Measurements from ENCODE around the gene ITPKB.
"Not testable (repeated sequence)": the region's sequence is repeated elsewhere in the genome, so short reads cannot be mapped to it uniquely, and the experiment has no call there.

ITPKB gene

DNA sequence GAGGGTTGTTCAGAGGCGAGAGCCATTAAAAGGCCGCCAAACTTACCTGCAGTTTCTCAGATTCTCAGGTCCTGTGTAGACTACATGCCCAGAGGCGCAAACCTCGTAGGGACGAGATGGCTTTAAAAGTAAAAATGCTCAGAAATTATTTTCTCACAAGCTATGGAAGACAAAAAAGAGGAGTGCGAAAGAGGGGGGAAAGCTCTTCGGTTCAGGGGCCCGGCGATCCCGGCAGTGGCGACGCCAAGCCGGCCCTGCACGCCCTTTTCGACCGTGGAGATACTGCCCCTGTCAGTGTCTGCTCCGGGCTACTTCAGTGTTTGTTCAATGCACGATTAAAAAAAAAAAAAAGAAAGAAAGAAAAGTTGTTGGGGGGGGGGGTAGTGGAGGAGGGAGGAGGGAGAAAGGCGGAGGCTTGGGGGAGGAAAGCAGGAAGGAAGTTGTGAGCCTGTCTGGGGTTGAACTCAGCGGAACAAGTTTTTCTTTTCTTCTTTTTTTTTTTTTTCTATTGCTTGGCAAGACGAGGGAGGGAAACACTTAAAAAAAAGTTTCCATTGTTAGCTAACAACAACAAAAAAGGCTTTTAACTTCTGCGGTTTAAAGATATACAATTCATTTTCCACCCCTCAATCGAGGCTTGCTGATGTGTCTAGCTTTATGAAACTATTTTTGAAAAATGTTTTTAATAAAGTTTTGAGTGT is at the start of gene ITPKB:
Gene ITPKB, minus strand, starts transcription at position 288 of the 701 bp plus-strand sequence. CDS start 1,824 bp downstream, outside the sequence.
- no peak for DNase-seq (ENCODE audit: low read depth in 2 of 2)

DNA sequence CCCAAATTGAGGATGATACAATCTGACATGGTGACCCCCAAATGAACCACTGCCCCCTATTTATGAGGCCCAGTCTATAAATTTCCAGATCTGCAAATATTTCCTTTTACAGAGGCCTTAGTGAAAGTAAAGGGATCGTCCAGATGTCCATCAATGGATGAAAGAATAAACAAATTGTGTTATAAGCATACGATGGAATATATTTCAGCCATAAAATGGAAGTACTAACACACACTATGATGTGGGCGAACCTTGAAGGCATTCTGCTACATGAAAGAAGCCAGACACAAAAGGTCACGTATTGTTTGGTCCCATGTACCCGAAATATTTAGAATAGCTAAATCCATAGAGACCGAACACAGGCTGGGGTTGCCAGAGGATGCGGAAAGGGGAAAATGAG is 48.6 kb upstream of the ITPKB start:
- no peak for DNase-seq (ENCODE audit: low read depth in 2 of 2)

DNA sequence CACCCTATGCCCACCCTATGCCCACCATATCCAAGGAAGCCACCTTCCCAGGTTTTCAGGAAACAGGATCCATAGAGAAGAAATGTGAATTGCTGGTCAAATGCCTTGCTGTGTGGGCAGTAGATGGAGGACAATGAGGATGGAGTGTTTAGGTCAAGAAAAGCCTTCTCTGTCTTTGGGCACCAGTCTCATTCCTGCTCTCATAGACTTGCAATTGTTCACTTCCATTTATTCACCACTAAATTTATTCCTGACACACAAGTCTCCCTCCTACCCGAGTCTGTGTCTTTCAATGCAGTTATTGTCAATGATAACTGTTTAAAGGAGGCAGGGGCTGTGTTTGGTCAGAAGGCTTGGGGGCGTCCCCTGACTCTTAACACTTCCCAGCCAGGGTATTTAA is 48.0 kb upstream of the ITPKB start:
- no peak for DNase-seq (ENCODE audit: low read depth in 2 of 2)

DNA sequence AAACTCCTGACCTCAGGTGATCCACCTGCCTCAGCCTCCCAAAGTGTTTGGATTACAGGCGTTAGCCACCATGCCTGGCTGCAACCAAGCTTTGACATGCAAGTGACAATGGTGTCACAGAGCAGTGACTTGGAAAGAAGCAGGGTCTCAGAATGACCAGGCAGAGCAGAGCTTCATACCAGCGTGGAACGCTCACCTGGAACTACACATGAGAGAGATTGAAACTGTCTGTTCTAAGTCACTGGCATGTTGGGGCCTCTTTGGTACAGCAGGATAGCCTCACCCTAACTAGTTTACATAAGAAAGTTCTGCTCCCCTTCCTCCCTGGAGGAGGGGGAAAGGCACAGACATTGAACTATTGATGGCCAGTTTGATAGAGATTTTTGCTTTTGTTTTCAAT is 47.5 kb upstream of the ITPKB start:
- DNase-seq (ENCODE audit: low read depth in 2 of 2), result no peak

DNA sequence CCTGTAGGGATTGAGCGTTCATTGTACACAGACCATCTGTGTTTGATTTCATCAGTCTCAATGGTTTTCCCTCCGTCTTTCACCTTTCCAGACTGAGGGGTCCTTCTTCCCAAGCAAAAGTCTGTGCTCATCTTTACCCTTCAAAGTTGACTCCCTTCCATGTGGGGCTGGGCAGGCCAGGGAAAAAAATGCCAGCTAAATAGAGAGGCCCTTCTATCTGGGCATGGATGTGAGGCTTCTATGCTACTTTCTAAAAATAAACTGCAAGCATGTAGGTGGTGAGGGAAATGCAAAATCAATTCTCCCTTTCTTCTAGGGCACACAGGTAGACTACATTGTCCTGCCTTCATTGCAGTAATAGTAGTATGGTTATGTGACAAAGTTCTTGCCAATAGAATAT is 46.7 kb upstream of the ITPKB start:
- no peak for DNase-seq (ENCODE audit: low read depth in 2 of 2)

DNA sequence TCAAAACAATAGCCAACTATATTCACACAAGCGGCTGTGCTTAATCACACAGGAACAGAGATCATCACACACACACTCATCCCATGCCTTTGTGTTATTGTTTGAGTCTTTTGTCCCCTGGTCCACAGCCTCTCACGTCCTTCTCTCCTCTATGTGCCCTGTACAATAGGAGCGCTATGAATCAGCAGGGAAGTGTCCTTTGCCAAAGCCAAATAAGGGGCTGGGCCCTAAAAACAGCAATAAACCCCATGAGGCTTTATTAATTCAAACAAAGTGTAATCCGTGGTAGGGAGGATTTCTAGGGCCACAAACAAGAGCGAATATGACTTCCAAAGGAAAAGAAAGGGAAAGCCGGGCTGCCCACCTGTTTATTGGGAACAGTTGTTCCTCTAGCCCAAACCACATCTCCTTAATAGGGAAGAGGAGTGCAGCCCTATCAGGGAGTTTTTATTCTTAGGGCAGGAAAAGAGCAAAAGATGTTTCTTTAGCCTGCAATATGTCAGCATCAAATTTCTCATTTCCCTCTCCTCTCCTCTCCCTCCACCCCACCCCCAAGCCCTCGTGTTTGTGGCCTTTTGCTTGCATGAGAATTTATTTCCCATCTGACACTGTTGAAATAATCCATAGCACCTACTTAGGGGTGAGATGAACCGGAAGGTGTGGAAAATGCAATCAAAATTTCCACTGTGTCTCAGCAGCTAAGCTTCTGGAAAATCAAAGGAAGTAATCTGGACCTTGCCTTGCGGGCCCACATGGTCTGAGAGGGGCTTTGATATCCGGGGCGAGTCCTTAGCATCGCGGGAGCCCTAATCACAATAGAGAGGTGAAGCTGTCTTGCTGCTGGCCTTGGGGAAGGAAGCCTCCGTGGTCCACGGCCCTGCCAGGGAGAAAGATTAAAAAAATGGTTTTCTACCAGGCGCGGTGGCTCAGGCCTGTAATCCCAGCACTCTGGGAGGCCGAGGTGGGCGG is 45.3 kb upstream of the ITPKB start:
- DNase-seq (ENCODE audit: low read depth in 2 of 2), result no peak

DNA sequence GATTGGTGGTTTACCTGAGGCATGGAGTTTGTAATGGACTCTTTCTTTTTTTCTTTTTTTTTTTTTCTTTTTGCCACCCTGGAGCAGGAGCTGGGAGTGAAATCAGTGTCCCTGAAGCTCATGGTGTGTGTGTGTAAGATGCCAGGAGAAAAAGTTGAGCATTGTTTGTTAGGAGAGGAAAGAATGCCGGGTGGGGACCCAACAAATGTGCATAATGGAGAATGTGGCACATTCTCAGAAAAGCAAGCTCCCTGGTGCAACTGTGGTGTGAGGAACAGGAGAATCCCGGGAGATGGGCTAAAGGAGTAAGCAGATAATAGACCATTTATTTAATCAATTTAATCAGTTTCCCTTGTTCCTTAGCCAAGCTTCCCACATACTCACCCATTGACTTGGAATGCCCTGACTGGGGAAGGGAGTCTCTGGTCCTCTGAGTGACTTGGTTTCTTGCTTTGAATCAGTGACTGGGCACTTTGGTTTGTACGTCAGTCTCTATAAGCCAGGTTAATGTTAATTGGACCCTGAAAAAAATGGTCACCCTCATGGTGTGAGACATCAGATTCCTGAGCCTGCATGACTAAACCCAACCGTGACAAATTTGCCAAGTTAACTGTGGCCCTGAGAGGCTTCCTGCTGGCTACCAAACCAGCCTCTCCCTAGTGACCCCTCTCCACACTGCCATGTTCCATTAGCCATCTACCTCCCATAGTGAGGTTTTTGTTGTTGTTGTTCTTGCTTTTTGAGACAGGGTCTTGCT is 43.9 kb upstream of the ITPKB start:
- no peak for DNase-seq (ENCODE audit: low read depth in 2 of 2)

DNA sequence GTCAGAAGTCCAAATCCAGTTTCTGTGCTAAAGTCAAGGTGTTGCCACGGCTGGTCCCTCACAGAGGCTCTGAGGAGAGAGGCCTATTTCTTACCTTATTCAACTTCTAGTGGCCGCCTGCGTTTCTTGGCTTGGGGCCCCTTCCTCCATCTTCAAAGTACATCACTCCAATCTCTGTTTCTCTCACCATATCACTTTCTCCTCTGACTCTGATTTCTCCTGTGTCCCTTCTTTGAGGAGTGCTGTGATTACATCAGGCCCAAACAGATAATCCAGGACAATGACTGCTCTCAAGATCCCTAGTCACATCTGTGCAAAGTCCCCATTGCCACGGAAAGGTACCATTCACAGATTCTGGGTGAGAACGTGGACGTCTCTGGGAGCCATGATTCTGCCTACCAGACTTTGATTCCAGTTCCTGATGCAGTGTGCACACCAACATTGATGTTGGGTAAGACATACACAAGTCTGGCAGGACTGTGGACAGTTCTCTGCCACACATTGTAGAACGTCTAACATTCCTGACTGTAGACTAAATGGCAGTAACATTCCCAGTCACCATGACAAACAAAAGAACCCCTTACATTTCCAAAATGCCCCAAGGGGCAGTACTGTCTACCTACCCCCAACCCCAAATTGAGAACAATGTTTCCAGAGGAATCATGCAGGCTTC is 43.0 kb upstream of the ITPKB start:
- DNase-seq (ENCODE audit: low read depth in 2 of 2), result no peak

DNA sequence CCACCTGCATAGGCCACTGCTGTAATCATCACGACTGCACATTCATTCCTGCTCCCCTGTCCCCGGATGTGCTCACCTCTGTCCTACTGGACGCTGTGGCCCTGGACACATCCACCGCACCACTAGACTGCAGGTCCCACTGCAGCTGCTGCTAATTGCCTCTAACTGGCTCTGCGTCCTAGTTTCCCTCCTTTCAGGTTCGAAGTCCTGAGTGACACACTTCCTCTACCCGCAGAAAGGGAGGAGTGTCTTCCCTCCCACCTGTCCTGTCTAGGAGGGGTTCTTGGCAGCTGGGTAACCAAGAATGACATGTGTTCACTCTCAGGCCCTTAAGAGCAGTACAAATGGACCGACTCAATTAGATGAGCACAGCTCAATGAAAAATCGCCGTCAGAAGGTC is 40.5 kb upstream of the ITPKB start:
- no peak for DNase-seq (ENCODE audit: low read depth in 2 of 2)

DNA sequence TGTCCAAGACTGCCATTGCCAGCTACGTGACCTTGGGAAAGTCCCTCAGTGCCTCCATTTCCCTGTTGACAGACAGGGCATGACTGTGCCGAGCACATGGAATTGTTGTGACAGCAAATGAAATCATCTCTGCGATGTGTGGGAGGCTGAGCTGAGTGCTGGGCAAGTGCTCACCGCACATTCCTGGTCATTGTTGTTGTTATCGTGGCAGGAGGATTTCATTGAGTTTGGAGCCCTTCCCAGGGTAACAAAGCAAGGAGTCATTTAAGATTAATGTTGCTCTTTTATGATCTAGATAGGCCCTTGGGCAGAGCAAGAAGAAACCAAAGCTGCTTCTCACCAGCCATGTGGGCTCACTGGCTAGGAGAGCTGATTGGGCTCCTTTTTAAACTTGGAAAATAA is 39.6 kb upstream of the ITPKB start:
- no peak for DNase-seq (ENCODE audit: low read depth in 2 of 2)

DNA sequence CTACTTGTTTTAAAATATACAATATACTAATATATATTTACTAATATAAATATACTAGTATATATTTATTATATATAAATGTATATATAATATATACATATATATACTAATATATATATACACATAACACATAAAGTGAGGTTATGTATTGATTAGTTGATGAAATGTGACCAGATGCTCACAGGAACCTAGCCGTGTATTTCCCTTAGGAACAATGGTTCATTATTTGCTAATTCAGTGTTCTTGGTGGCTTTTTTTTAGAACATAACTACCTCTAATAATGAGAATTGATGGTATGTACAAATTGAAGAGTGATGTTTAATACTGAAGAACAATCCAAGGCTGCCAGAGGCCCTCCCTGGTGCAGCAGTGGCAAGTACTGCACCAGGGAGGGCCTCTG is 37.9 kb upstream of the ITPKB start:
- no peak for DNase-seq (ENCODE audit: low read depth in 2 of 2)

DNA sequence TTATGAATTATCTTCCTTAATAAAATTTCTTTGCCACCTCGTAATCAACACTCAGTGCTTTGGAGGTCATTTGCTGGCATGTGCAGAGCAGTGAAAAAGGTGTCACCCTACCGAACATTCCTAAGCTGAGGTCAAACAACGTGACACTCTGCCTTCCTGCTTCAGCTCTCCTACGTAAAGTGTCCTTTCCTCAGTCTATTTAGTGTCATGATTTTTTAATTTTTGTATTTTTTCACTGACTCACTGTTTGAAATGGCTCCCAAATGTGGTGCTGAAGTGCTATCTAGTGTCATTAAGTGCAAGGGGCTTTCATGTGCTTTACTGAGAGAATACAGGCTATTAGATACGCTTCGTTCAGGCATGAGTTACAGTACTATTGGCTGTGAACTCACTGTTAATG is 37.0 kb upstream of the ITPKB start:
- no peak for DNase-seq (ENCODE audit: low read depth in 2 of 2)

DNA sequence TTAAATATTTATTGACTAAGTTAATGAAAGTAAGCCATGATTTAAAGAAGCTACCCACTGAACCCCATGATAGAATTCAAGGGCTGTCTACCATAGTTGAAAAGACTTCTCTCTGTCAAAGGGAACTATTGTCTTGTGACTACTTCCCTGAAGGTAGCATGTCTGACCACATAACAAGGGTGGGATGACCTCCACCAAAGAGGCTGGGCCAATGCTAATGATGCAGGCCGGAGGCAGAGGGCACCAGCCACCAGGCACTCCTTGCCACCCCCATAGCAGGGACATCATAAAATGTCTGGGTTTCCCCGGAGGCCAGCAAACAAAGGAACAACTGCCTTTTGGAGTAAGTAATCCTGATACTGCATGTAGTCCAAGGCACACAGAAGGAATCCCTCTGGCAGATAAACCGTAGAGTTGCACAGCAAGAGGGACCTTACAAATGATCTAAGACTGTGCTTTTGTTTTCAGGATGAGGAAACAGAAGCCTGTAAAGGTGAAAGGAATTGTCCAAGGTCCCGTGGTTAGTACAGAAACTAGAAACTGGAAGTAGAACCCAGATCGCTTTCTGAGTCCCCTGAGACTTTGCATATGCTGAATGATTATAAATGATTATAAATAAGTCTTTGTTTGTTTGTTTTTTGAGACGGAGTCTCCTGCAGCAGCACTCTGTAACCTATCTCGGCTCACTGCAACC is 33.5 kb upstream of the ITPKB start:
- no peak for DNase-seq (ENCODE audit: low read depth in 2 of 2)

DNA sequence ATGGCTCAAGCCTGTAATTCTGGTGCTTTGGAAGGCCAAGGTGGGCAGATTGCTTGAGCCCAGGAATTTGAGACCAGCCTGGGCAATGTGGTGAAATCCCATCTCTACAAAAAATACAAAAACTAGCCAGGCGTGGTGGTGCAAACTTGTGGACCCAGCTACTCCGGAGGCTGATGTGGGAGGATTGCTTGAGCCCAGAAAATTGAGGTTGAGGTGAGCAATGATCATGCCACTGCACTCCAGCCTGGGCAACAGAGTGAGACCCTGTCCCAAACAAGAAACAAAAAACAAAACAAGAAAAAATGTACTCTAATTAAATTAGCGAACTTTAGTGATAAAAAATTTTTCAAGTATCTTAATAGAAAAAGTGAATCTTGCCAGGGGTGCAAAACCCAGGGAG is 28.1 kb upstream of the ITPKB start:
- not testable (repeated sequence) for DNase-seq (ENCODE audit: low read depth in 2 of 2)

DNA sequence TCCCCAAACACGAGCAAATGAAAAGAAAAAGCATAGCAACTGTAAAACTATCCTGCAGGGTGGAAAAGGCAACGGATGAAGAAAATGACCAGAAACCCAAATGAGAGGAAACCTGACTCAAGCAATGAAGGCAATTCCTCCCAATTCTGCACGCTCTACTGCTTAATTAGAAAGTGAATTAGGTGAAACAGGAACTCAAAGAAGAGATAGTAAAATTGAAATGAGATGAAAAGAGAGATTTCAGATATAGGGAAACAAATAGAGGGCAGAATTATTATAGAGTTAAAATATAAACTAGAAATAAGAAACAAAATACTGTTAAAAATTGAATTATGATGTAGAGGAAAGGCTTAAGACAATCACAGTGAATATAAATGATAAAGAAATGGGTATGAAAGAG is 27.5 kb upstream of the ITPKB start:
- no peak for DNase-seq (ENCODE audit: low read depth in 2 of 2)

DNA sequence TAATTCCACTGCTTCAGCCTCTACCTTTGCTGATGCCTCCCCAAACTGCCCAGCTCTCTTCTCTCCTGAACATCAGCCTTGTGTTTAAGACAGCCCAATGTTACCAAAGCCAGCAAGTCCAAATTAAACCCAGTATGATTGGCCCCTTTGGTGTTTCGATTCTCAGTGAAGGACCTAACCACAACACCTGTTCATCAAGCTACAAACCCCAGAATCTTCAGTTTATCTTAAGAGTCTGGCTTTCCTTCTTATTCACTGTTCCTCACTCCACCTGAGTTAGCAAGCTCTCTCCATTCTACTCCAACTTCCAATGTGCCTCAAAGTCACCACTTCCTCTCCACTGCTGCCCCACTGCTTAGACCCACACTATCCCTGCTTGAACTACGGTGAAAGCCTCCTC is 25.5 kb upstream of the ITPKB start:
- DNase-seq (ENCODE audit: low read depth in 2 of 2), result no peak

DNA sequence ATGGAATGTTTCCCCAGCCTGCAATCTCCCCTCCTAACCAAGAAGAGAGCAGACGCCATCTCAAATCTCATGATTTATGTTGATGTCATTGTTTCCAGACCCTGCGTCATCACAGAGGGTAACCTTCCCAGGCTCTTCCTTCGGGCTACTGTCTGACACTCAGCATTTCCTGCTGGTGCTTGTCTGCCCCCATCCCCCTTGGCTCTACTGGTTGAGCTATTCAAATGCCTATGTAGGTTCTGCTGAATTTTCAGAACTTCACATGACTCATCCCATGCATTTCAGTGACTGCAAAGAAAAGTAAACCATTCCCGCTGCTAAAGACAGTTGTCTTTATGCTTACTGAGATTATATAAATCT is 24.8 kb upstream of the ITPKB start:
- peak; percentile 10 to 11 for DNase-seq (ENCODE audit: low read depth in 2 of 2)

DNA sequence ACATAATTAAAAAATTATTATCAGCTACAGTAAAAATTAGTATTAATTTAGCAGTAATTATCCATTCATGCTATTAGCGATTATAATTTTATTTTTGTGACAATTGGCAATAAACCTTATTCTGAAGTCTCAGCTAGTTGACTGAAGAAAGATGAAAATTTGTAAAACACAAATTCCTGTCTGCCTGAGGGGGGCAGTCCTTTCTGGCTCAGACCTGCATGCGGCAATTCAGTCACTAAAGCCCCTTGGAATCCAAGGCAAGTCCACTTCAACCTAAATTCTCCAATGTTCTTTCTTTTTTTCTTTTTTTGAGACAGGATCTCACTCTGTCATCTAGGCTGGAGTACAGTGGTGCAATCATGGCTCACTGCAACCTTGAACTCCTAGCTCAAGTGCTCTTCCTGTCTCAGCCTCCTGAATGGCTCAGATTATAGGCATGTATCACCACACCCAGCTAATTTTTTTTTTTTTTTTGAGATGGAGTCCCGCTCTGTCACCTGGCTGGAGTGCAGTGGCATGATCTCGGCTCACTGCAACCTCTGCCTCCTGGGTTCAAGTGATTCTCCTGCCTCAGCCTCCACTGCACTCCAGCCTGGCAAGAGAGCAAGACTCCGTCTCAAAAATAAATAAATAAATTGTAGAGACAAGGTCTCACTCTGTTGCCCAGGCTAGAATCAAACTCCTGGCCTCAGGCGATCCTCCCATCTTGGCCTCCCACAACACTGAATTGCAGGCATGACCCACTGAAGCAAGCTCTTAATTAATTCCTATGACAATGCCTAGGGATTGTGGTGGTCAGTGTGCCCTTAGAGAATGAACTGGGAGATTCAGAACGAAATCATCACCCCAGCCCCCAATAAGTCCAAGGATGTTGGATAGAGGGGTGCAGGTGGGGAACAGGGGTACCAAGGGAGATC is 24.2 kb upstream of the ITPKB start:
- no peak for DNase-seq (ENCODE audit: low read depth in 2 of 2)

DNA sequence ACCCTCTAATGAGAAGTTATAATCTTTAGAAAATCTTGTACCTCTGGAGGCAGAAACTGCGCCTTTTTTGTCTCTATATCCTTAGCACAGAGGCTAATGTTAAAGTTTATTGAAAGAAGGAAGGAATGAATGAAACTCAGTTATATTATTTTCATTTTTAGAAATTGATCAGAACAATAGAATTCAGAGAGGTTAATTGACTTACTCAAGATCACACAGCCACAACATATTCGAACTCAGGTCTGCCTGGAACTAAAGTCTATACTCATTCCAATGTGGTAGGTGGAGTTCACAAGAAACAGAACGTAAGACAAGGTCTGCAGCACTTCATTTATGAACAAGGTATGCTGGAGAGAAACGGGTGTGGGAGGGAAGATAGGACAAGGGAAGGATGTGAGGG is 23.0 kb upstream of the ITPKB start:
- DNase-seq (ENCODE audit: low read depth in 2 of 2), result no peak

DNA sequence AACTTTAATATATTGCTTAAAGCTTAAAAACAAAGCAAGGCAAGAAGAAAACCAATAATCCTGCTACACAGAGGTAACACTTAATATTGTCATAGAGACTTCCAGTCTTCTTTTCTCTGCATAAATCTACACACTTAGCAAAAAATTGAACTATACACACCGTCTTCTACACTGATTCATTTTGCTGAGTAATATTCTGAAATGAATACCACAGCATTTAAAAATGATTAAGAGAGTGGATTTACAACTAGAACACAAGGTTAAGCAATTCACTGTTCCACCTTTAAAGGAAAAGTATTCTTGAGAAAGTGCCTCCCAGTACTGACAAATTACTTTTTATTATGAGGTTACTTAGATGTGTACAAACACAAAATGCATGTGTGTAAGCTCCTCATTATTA is 22.2 kb upstream of the ITPKB start:
- DNase-seq (ENCODE audit: low read depth in 2 of 2), result no peak
